ENCODE data around the gene SPHK1.
"Not testable (repeated sequence)": the region's sequence is repeated elsewhere in the genome, so short reads cannot be mapped to it uniquely, and the experiment has no call there.

SPHK1 gene

DNA sequence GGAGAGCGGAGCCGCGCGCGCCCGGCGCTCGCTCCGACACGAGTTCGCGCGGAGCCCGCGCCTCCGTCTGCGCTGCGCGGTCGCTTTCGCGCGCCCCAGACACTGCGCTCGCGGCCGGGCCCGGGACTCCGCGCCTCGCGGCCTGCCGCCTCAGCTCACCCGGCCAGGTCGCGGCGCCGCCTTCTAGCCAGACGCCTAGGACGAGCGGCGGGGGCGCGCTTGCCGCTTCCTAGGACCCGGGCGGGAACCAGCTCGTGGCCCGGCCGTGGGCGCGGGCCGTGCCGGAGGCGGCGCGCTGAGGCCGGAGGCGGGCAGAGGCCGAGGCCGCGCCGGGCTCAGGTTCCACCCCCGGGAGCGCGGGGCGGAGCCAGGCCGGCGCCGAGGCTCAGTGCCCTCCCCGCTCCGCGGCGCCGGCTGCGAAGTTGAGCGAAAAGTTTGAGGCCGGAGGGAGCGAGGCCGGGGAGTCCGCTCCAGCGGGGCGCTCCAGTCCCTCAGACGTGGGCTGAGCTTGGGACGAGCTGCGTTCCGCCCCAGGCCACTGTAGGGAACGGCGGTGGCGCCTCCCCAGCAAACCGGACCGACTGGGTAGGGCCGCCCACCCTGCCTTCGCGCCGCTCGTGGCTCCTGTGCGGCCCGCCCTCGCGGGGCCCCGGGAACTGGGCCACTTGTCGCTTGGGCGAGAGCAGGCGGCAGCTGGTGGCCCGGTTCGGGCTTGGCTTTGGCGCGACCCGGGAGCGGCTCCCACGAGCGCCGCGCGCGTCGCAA lies at the start of gene SPHK1:
TSS of gene SPHK1 (plus strand) at position 388 of the 765 bp plus-strand sequence. CDS start 1,036 bp downstream, outside the sequence.
- DNase-seq (ENCODE audit: low read depth), result peak; percentile 81

- DNase-seq (ENCODE audit: low read depth), result no peak
Observed at GRCh38 chr17:76335716-76336381, 48.6 kb upstream of the SPHK1 start.

GRCh38 chr17:76336756-76337412 lies 47.5 kb upstream of the SPHK1 start:
- DNase-seq (ENCODE audit: low read depth), result no peak

DNA sequence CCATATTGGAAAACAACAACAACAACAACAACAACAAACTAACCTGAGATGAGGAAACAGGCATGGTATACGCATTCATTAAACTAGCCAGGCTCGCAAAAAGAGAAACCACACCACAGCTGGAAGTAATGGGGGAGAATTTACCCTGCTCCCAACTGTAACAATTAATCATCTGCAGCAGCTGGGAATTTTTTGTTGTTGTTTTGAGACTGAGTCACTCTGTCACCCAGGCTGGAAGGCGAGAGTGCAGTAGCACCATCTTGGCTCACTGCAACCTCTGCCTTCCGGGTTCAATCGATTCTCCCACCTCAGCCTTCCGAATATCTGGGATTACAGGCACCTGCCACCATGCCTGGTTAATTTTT lies 47.0 kb upstream of the SPHK1 start:
- no peak for DNase-seq (ENCODE audit: low read depth)

DNA sequence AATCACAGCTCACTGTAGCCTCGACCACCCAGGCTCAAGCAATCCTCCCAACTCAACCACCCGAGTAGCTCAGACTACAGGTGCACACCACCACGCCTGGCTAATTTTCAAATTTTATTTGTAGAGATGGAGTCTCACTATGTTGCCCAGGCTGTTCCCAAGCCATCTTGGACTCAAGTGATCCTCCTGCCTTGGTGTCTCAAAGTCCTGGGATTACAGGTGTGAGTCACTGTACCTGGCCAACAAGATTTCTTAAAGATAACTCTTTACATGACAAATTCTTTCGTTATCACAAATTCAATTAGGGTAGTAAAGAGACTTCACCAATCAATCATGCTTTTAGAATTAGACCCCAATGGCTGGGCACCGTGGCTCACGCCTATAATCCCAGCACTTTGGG lies 43.1 kb upstream of the SPHK1 start:
- DNase-seq (ENCODE audit: low read depth), result no peak

DNA sequence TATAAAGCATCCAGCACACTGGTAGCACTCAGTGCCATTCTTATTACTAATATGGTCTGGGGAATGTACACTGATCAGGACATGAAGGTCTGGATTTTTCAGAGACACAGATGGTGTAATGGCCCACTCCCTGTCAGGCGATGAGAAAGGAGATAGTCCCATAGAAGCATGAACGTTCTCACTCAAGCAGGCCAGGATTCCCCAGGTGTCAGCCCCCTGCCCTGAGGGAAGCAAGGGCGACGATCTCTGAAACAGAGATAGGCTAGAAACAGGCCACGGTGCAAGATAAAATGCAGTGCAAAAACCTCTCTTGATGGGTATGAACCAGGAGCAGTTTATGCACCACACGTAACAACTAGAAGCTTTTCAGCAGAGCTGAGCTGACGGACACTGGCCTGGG lies 41.3 kb upstream of the SPHK1 start:
- no peak for DNase-seq (ENCODE audit: low read depth)

GRCh38 chr17:76345377-76345974 lies 38.9 kb upstream of the SPHK1 start:
- DNase-seq (ENCODE audit: low read depth), result no peak

DNA sequence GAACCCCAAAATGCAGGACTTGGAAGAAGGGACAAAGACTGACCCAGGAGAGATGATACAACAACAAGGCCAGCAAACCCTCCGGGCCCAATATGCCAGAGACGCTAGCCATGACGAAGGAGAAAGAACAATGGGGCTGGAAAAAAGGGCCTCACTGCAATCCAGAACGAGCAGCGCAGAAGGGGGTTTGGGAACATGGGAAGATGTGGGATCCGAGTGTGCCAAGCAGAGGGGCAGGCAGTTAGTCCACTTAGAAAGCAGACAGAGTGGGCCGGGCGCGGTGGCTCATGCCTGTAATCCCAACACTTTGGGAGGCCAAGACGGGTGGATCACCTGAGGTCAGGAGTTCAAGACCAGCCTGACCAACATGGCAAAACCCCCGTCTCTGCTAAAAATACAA lies 37.5 kb upstream of the SPHK1 start:
- not testable (repeated sequence) for DNase-seq (ENCODE audit: low read depth)

DNA sequence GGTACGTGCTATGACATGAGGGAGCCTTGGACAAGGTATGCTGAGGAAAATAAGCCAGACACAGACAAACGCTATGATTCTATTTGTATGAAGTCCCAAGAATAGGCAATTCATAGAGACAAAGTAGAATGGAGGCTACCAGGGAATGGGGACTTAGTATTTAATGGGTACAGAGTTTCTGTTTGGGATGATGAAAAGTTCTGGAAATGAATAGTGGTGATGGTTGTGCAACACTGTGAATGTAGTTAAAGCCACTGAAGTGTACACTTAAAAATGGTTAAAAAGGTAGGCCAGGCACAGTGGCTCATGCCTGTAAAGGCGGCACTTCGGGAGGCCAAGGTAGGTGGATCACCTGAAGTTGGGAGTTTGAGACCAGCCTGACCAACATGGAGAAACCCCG lies 33.9 kb upstream of the SPHK1 start:
- DNase-seq (ENCODE audit: low read depth), result no peak

- no peak for DNase-seq (ENCODE audit: low read depth)
Observed at GRCh38 chr17:76351526-76352071, 32.8 kb upstream of the SPHK1 start.

- no peak for DNase-seq (ENCODE audit: low read depth)
Observed at GRCh38 chr17:76353004-76353598, 31.3 kb upstream of the SPHK1 start.

DNA sequence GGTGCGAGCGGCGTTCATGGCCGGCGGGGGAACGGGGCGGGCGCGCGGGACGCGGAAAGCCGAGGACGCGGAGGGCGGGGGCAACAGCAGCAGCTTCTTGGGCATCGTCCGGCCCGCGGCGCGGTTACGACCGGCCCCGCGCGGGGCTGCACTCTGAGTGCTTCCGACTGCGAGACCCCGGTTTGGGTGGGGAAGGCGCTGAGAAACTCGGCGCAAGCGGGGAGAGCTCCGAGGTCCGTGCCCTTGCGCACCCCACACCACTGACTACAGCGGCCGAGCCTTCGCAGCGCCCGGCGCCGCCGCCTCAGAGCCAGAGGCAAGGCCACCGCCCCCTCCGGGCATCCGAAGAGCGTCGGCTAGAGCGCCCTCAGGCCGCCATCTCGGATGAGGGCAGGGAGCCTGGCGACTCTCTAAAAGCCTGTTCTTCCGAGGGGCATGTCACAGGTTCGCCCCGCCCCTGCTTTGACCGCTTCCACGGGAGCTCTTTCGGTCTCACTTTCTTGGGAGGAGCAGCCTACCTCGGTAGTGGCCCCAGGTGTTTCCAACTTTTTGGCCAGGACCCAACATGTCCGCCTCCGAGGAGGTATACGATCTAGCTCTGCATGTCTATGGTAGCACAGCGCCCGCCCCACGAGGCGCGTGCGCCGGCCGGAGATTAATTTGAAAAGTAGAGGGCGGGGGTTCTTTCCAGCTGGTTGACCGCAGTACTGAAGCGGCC lies 30.7 kb upstream of the SPHK1 start, which contains the start of gene PRPSAP1:
TSS of gene PRPSAP1 (minus strand) at position 318 of the 718 bp plus-strand sequence. CDS start at position 105, 213 bp downstream.
- DNase-seq (ENCODE audit: low read depth), result peak; percentile 90

GRCh38 chr17:76354317-76354729 lies 30.1 kb upstream of the SPHK1 start:
- no peak for DNase-seq (ENCODE audit: low read depth)

DNA sequence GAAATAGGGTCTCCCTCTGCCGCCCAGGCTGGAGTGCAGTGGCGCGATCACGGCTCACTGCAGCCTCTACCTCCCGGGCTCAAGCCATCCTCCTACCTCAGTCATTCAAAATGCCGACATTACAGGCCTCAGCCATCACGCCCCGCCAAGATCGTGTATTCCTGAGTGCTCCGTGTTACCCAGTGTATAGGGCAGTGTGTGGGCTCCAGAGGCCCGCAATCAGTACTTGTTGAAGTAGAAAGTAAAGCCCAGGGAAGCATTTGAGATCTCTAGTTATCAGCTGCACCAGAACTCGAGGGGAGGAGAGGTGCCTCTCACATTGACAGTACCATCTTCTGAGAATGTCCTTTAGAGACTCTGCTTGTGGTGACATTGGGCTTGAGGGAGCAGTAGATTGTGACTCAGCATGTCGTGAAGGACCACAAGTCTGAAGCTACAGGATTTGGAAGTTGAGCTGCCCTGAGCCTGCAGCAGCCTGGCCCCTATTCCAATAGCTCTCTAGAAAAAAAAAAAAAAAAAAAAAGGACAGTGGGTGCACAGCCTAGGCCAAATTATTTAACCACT lies 29.6 kb upstream of the SPHK1 start:
- DNase-seq (ENCODE audit: low read depth), result no peak

GRCh38 chr17:76356803-76357456 lies 27.5 kb upstream of the SPHK1 start:
- DNase-seq (ENCODE audit: low read depth), result no peak

DNA sequence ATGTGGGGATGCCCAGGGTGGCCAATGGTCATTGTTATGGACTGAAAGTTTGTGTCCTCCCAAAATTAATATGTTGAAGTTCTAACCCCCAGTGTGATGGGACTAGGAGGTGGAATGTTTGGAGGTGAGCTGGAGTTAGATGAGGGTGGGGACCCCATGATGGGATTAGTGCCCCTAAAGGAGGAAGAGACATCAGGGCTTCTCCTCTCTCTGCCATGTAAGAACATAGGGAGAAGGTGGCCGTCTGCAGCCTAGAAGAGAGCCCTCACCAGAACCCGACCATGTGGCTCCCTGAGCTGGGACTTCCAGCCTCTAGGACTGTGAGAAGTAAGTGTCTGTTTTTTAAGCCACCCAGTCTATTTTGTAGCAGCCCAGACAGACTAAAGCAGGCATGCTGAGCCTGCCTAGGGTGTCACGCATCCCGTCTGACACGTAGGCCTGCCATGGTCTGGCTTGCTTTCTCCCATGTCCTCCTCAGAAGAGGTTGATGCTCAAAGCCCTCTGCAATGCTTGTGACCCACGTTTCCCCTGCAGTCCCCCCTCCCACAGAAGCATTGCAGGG lies 26.7 kb upstream of the SPHK1 start:
- no peak for DNase-seq (ENCODE audit: low read depth)

- DNase-seq (ENCODE audit: low read depth), result no peak
Observed at GRCh38 chr17:76359375-76359774, 25.0 kb upstream of the SPHK1 start.

DNA sequence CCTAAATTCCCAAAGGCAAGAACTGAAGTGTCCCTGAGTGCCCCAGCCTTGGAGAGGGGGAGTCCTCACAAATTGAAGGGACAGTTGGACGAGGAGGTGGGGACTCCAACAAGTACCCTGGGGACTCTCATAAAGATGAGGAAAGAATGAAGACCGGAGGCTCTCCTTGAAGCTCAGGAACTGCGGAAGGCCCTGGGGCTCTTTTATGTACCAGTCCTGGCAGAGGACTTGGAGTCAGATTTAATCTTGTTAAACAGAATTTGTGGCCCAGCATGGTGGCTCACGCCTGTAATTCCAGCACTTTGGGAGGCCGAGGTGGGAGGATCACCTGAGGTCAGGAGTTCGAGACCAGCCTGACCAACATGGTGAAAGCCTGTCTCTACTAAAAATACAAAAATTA lies 24.6 kb upstream of the SPHK1 start:
- DNase-seq (ENCODE audit: low read depth), result not testable (repeated sequence)

- no peak for DNase-seq (ENCODE audit: low read depth)
Observed at GRCh38 chr17:76360461-76360860, 23.9 kb upstream of the SPHK1 start.
